NCI-H345 (cell line): ENCODE results near the gene TBC1D22A.

Source experiments
- DNase-seq: peaks from one replicate; lab custom pipeline; 2025; lab: John Stamatoyannopoulos, UW

TBC1D22A gene

GRCh38 chr22:47221840-47222615, 459.6 kb downstream of the TBC1D22A start:
- DNase-seq = peak; percentile 82
